Measurements from ENCODE around the gene ST8SIA4. TPM values are rescaled to one million over a fixed set of nuclear protein-coding genes. Genes with fewer than 3 reads are reported as not detected.

ST8SIA4 gene
- total and polyA plus RNA-seq, 10 of the 15 experiments (the other 5 are each of a cell fraction or from before 2014, with no cell fraction given), result 4.4 to 30.9 (median 19.5) TPM

DNA sequence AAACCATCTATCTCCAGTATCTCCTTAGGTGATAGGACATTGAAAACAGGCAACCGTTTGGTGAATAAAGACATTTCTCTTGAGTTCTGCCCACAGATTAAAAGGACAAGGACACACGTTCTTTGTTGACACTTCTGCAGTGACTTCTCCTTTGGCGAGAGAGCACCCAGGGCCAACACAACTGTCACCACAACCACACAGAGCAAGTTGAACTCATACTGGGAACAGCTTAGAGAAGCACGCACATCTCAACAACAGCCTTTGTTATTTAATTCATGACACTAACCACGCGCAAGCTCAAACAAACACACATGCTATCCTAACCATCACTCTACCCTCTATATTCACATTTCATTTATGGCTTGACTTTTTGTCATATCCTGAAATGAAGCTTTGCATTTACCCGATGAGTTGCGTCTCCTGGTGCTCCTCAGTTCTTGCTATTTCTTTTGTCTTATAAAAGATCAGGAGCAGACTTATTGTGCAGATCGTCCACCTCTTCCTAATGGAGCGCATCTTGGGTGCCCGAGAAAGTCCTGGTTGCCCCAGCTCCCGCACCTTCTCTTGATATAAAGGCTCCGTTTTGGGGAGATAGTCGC, 543 bp downstream of the ST8SIA4 start (continued):
- TF ChIP-seq HSF1 (IDR thresholded peaks at IDR 0.05; ENCODE audit: low read depth, low read length) (no peak), SKIL (IDR thresholded peaks at IDR 0.05; ENCODE audit: low read depth, poor library complexity, severe bottlenecking) (no peak), TBL1XR1 (IDR thresholded peaks at IDR 0.05; ENCODE audit: low read depth, low read length) (no peak), TARDBP (IDR thresholded peaks at IDR 0.05; ENCODE audit: borderline replicate concordance) (no peak), NRF1 (conservative IDR thresholded peaks at IDR 0.05; ENCODE audit: low read depth, low read length) (no peak), NR2C2 (IDR thresholded peaks at IDR 0.05; ENCODE audit: borderline replicate concordance, control insufficient read depth, insufficient read length, low read depth) (no peak), MXI1 (IDR thresholded peaks at IDR 0.05; ENCODE audit: low read depth, low read length) (peak; percentile 45; the same call in 1 of the 2 replicates), MEF2A (IDR thresholded peaks at IDR 0.05; ENCODE audit: insufficient read depth, low read depth, low read length) (no peak), NFYB (IDR thresholded peaks at IDR 0.05; ENCODE audit: insufficient read depth, low read depth, low read length) (no peak), RFX5 (IDR thresholded peaks at IDR 0.05; ENCODE audit: low read depth, low read length) (no peak), CBX5 (IDR thresholded peaks at IDR 0.05; ENCODE audit: low read depth) (no peak), MTA3 (IDR thresholded peaks at IDR 0.05; ENCODE audit: borderline replicate concordance, low read length) (no peak)
- TF ChIP-seq, protein P1, sequence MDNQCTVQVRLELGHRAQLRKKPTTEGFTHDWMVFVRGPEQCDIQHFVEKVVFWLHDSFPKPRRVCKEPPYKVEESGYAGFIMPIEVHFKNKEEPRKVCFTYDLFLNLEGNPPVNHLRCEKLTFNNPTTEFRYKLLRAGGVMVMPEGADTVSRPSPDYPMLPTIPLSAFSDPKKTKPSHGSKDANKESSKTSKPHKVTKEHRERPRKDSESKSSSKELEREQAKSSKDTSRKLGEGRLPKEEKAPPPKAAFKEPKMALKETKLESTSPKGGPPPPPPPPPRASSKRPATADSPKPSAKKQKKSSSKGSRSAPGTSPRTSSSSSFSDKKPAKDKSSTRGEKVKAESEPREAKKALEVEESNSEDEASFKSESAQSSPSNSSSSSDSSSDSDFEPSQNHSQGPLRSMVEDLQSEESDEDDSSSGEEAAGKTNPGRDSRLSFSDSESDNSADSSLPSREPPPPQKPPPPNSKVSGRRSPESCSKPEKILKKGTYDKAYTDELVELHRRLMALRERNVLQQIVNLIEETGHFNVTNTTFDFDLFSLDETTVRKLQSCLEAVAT (IDR thresholded peaks at IDR 0.05), result peak; percentile 12
- TF ChIP-seq, protein P2, sequence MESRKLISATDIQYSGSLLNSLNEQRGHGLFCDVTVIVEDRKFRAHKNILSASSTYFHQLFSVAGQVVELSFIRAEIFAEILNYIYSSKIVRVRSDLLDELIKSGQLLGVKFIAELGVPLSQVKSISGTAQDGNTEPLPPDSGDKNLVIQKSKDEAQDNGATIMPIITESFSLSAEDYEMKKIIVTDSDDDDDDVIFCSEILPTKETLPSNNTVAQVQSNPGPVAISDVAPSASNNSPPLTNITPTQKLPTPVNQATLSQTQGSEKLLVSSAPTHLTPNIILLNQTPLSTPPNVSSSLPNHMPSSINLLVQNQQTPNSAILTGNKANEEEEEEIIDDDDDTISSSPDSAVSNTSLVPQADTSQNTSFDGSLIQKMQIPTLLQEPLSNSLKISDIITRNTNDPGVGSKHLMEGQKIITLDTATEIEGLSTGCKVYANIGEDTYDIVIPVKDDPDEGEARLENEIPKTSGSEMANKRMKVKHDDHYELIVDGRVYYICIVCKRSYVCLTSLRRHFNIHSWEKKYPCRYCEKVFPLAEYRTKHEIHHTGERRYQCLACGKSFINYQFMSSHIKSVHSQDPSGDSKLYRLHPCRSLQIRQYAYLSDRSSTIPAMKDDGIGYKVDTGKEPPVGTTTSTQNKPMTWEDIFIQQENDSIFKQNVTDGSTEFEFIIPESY (IDR thresholded peaks at IDR 0.05), result no peak
- TF ChIP-seq, protein P3, sequence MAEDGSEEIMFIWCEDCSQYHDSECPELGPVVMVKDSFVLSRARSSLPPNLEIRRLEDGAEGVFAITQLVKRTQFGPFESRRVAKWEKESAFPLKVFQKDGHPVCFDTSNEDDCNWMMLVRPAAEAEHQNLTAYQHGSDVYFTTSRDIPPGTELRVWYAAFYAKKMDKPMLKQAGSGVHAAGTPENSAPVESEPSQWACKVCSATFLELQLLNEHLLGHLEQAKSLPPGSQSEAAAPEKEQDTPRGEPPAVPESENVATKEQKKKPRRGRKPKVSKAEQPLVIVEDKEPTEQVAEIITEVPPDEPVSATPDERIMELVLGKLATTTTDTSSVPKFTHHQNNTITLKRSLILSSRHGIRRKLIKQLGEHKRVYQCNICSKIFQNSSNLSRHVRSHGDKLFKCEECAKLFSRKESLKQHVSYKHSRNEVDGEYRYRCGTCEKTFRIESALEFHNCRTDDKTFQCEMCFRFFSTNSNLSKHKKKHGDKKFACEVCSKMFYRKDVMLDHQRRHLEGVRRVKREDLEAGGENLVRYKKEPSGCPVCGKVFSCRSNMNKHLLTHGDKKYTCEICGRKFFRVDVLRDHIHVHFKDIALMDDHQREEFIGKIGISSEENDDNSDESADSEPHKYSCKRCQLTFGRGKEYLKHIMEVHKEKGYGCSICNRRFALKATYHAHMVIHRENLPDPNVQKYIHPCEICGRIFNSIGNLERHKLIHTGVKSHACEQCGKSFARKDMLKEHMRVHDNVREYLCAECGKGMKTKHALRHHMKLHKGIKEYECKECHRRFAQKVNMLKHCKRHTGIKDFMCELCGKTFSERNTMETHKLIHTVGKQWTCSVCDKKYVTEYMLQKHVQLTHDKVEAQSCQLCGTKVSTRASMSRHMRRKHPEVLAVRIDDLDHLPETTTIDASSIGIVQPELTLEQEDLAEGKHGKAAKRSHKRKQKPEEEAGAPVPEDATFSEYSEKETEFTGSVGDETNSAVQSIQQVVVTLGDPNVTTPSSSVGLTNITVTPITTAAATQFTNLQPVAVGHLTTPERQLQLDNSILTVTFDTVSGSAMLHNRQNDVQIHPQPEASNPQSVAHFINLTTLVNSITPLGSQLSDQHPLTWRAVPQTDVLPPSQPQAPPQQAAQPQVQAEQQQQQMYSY (CRISPR knock-in tag; IDR thresholded peaks at IDR 0.05), result no peak
- TF ChIP-seq, protein P4, sequence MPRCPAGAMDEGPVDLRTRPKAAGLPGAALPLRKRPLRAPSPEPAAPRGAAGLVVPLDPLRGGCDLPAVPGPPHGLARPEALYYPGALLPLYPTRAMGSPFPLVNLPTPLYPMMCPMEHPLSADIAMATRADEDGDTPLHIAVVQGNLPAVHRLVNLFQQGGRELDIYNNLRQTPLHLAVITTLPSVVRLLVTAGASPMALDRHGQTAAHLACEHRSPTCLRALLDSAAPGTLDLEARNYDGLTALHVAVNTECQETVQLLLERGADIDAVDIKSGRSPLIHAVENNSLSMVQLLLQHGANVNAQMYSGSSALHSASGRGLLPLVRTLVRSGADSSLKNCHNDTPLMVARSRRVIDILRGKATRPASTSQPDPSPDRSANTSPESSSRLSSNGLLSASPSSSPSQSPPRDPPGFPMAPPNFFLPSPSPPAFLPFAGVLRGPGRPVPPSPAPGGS (IDR thresholded peaks at IDR 0.05; ENCODE audit: borderline replicate concordance, insufficient read depth, low read depth, low read length, poor library complexity, severe bottlenecking), result no peak

Measured in GM12878 (cell line).